NCI-H2196 treated with DMSO at 0.1 percent for 48 hours (cell line): ENCODE results near the gene OPCML.

ENCODE experiments used
- DNase-seq: peaks from one replicate; lab custom pipeline; 2025; ENCODE audit not compliant: unreplicated experiment; lab: John Stamatoyannopoulos, UW

OPCML gene

GRCh38 chr11:133048270-133048669, 484.0 kb downstream of the OPCML start:
- DNase-seq: no peak

- DNase-seq: no peak
Measured at GRCh38 chr11:133047771-133048115, 484.6 kb downstream of the OPCML start.

- DNase-seq: no peak
Measured at GRCh38 chr11:133047036-133047770, 485.1 kb downstream of the OPCML start.

- no peak for DNase-seq
Measured at GRCh38 chr11:133046252-133046651, 486.0 kb downstream of the OPCML start.

GRCh38 chr11:133041928-133042882, 490.1 kb downstream of the OPCML start:
- DNase-seq: no peak

- DNase-seq: no peak
Measured at GRCh38 chr11:133041181-133041580, 491.1 kb downstream of the OPCML start.

- no peak for DNase-seq
Measured at GRCh38 chr11:133040289-133040900, 491.9 kb downstream of the OPCML start.

- no peak for DNase-seq
Measured at GRCh38 chr11:133038850-133039249, 493.5 kb downstream of the OPCML start.

GRCh38 chr11:133034929-133035328, 497.4 kb downstream of the OPCML start:
- no peak for DNase-seq

GRCh38 chr11:133029107-133029506, 503.2 kb downstream of the OPCML start:
- no peak for DNase-seq

- DNase-seq: no peak
Measured at GRCh38 chr11:133026952-133027351, 505.3 kb downstream of the OPCML start.

- no peak for DNase-seq
Measured at GRCh38 chr11:133024301-133024700, 508.0 kb downstream of the OPCML start.

- no peak for DNase-seq
Measured at GRCh38 chr11:133023232-133023631, 509.1 kb downstream of the OPCML start.

GRCh38 chr11:133021553-133021952, 510.7 kb downstream of the OPCML start:
- DNase-seq: no peak

GRCh38 chr11:133020372-133020714, 512.0 kb downstream of the OPCML start:
- DNase-seq: no peak

- DNase-seq: no peak
Measured at GRCh38 chr11:133019545-133020371, 512.5 kb downstream of the OPCML start.

GRCh38 chr11:133015457-133015856, 516.8 kb downstream of the OPCML start:
- no peak for DNase-seq

- DNase-seq: no peak
Measured at GRCh38 chr11:133014337-133014736, 518.0 kb downstream of the OPCML start.

GRCh38 chr11:133012803-133013202, 519.5 kb downstream of the OPCML start:
- no peak for DNase-seq

- no peak for DNase-seq
Measured at GRCh38 chr11:133011604-133012003, 520.7 kb downstream of the OPCML start.

GRCh38 chr11:133007027-133007584, 525.2 kb downstream of the OPCML start:
- DNase-seq: no peak
